ENCODE measurements around the gene ARHGAP15.

DNA sequence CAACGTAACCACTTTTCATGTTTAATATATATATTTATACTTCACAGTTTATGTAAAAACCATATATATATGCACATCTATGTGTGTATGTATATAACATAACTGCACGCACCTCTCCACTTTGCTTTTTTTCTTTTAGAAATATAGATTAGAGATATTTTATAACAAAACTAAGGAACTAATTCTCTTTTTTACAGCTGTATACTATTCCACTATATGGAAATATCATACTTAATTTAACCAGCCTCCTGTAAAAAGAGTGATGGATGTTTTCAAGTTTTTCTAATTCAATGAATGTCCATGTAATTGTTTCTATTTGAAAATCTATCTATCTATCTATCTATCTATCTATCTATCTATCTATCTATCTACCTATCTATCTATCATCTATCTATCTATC lies 4.6 kb downstream of the ARHGAP15 start:
- TF ChIP-seq, protein P1, sequence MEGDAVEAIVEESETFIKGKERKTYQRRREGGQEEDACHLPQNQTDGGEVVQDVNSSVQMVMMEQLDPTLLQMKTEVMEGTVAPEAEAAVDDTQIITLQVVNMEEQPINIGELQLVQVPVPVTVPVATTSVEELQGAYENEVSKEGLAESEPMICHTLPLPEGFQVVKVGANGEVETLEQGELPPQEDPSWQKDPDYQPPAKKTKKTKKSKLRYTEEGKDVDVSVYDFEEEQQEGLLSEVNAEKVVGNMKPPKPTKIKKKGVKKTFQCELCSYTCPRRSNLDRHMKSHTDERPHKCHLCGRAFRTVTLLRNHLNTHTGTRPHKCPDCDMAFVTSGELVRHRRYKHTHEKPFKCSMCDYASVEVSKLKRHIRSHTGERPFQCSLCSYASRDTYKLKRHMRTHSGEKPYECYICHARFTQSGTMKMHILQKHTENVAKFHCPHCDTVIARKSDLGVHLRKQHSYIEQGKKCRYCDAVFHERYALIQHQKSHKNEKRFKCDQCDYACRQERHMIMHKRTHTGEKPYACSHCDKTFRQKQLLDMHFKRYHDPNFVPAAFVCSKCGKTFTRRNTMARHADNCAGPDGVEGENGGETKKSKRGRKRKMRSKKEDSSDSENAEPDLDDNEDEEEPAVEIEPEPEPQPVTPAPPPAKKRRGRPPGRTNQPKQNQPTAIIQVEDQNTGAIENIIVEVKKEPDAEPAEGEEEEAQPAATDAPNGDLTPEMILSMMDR (IDR thresholded peaks at IDR 0.05; ENCODE audit: insufficient read depth, low read depth, low read length) = no peak
- no peak for TF ChIP-seq EZH2 (IDR thresholded peaks at IDR 0.05; ENCODE audit: insufficient read depth, low read length)
